ENCODE measurements around the gene RABEP2. TPM values are rescaled to one million over a fixed set of nuclear protein-coding genes. Genes with fewer than 3 reads are reported as not detected.

Gene RABEP2
- total RNA-seq, 1 experiment from 2014 or later, result 13.4 TPM

- POLR2A ChIA-PET, result no interaction called here
- BruUV-seq (replicated peaks), result no TSS peak
- peaks cover 46% of the 10 kb centered on the region for H3K79me2 ChIP-seq (ENCODE audit: insufficient read depth, low read length)
These were observed 57.8 kb downstream of the RABEP2 start for GRCh38 chr16:28867241-28867640.

GRCh38 chr16:28866454-28866804 is 58.6 kb downstream of the RABEP2 start:
- H3K9me3 ChIP-seq (ENCODE audit: control insufficient read depth in 1 of 2, insufficient read depth in 1 of 2, low read depth in 1 of 2, low read length in 2 of 2), result no peaks in the 10 kb centered on the region
- no TSS peak for BruUV-seq (replicated peaks)
- H4K20me1 ChIP-seq (ENCODE audit: insufficient read depth), result no peaks in the 10 kb centered on the region
- intact Hi-C loops (cut with micrococcal nuclease), result no loop called here
- TF ChIP-seq EZH2phosphoT487 (IDR thresholded peaks at IDR 0.05; ENCODE audit: borderline replicate concordance) (no peak), YY1 (IDR thresholded peaks at IDR 0.05; ENCODE audit: extremely low read depth, insufficient replicate concordance, low read depth, low read length) (no peak), CEBPB (IDR thresholded peaks at IDR 0.05; ENCODE audit: low read depth) (no peak), TCF7L2 (IDR thresholded peaks at IDR 0.05; ENCODE audit: borderline replicate concordance, extremely low read depth, insufficient read depth, insufficient read length) (no peak), ZNF274 (IDR thresholded peaks at IDR 0.05; ENCODE audit: low read depth, low read length) (no peak), EZH2 (IDR thresholded peaks at IDR 0.05) (no peak), ATF3 (IDR thresholded peaks at IDR 0.05) (no peak), SP1 (IDR thresholded peaks at IDR 0.05; ENCODE audit: low read depth) (no peak), CBX3 (IDR thresholded peaks at IDR 0.05; ENCODE audit: low read depth) (no peak), ZBTB33 (IDR thresholded peaks at IDR 0.05; ENCODE audit: extremely low read depth, insufficient replicate concordance, low read length) (no peak), ZFX (IDR thresholded peaks at IDR 0.05) (no peak), CTCF (IDR thresholded peaks at IDR 0.05 in 2 of 3, conservative IDR thresholded peaks at IDR 0.05 in 1 of 3; ENCODE audit: borderline replicate concordance in 1 of 3, insufficient read depth in 1 of 3, low read depth in 2 of 3, low read length in 2 of 3) (no peak), SIN3A (IDR thresholded peaks at IDR 0.05; ENCODE audit: low read depth) (no peak)
- H3K4me1 ChIP-seq (ENCODE audit: control insufficient read depth in 1 of 2, insufficient read depth in 2 of 2, low read length in 2 of 2), result peaks cover 16 to 21% of the 10 kb centered on the region in 2 experiments
- no peak for ATAC-seq
- ChIA-PET CTCF (no interaction called here), POLR2A (interaction anchor here (1.2 kb wide), 1 partner anchor 12 kb away, joined by 3 read pairs; no protein-coding TSS in a partner anchor), RAD21 (ENCODE audit: low non-redundant PET in 1 of 2, low total read pairs in 2 of 2, uncharacterized antibody in 2 of 2, unreplicated experiment in 2 of 2) (no interaction called here)
- no peak for DNase-seq (ENCODE audit: low read depth, low spot score)
- no peak overlapping the region for H3K27ac ChIP-seq (ENCODE audit: low read depth, low read length)
- H3K9me2 ChIP-seq (ENCODE audit: insufficient read depth), result no peaks in the 10 kb centered on the region
- H3K4me2 ChIP-seq (ENCODE audit: low read length), result no peak overlapping the region
- peaks cover 21 to 22% of the 10 kb centered on the region in 2 experiments for H3K36me3 ChIP-seq (ENCODE audit: control insufficient read depth in 1 of 2, insufficient read depth in 2 of 2, low read length in 2 of 2)
- no peak overlapping the region for H3K9ac ChIP-seq (ENCODE audit: low read length)
- no peak overlapping the region for H2AFZ ChIP-seq (ENCODE audit: low read depth, low read length, poor library complexity, severe bottlenecking)
- no peaks in the 10 kb centered on the region for H3K27me3 ChIP-seq (ENCODE audit: insufficient read depth, low read length)
- no peak overlapping the region for H3K4me3 ChIP-seq (replicated peaks in 1 of 2; ENCODE audit: low read depth in 1 of 2, low read length in 2 of 2)
- H3K79me2 ChIP-seq (ENCODE audit: insufficient read depth, low read length), result peaks cover 52% of the 10 kb centered on the region

More at GRCh38 chr16:28867241-28867640, 57.8 kb downstream of the RABEP2 start:
- intact Hi-C loops (cut with micrococcal nuclease), result no loop called here
- RAD21 ChIA-PET (ENCODE audit: low non-redundant PET in 1 of 2, low total read pairs in 2 of 2, uncharacterized antibody in 2 of 2, unreplicated experiment in 2 of 2), result no interaction called here
- TF ChIP-seq SRF (IDR thresholded peaks at IDR 0.05; ENCODE audit: low read depth) (no peak), EZH2phosphoT487 (IDR thresholded peaks at IDR 0.05; ENCODE audit: borderline replicate concordance) (no peak), RAD21 (IDR thresholded peaks at IDR 0.05; ENCODE audit: low read depth) (no peak), ZNF274 (IDR thresholded peaks at IDR 0.05; ENCODE audit: low read depth, low read length) (no peak)
- Histone ChIP-seq H2AFZ (ENCODE audit: low read depth, low read length, poor library complexity, severe bottlenecking) (no peak overlapping the region), H4K20me1 (ENCODE audit: insufficient read depth) (no peaks in the 10 kb centered on the region), H3K9me3 (ENCODE audit: control insufficient read depth in 1 of 2, insufficient read depth in 1 of 2, low read depth in 1 of 2, low read length in 2 of 2) (no peaks in the 10 kb centered on the region), H3K27ac (ENCODE audit: low read depth, low read length) (no peak overlapping the region), H3K4me3 (replicated peaks in 1 of 2; ENCODE audit: low read depth in 1 of 2, low read length in 2 of 2) (no peak overlapping the region), H3K4me1 (ENCODE audit: control insufficient read depth in 1 of 2, insufficient read depth in 2 of 2, low read length in 2 of 2) (peaks cover 9 to 14% of the 10 kb centered on the region in 2 experiments; a peak in 3 of 4 replicates), H3K4me2 (ENCODE audit: low read length) (no peak overlapping the region), H3K9me2 (ENCODE audit: insufficient read depth) (no peaks in the 10 kb centered on the region), H3K9ac (ENCODE audit: low read length) (no peak overlapping the region), H3K27me3 (ENCODE audit: insufficient read depth, low read length) (no peaks in the 10 kb centered on the region), H3K36me3 (ENCODE audit: control insufficient read depth in 1 of 2, insufficient read depth in 2 of 2, low read length in 2 of 2) (peaks cover 21 to 22% of the 10 kb centered on the region in 2 experiments)
- DNase-seq (ENCODE audit: low read depth, low spot score), result no peak
- no peak for ATAC-seq
- CTCF ChIA-PET, result no interaction called here

Data from HCT116 (cell line).